ENCODE data around the gene ACVRL1.

Gene ACVRL1

GRCh38 chr12:51944608-51945233, 37.4 kb downstream of the ACVRL1 start:
- no peak for DNase-seq

GRCh38 chr12:51947246-51947996, 40.1 kb downstream of the ACVRL1 start:
- no peak for DNase-seq

- no peak for DNase-seq
Measured at GRCh38 chr12:51948066-51948465, 40.8 kb downstream of the ACVRL1 start.

- DNase-seq, result no peak
Measured at GRCh38 chr12:51949342-51950030, 42.2 kb downstream of the ACVRL1 start.

- no peak for DNase-seq
Measured at GRCh38 chr12:51950682-51951198, 43.4 kb downstream of the ACVRL1 start.

- peak; percentile 91 for DNase-seq
Measured at GRCh38 chr12:51951199-51951842, 44.0 kb downstream of the ACVRL1 start, which contains the start of gene ACVR1B. Gene ACVR1B (plus strand): TSS chr12:51951699. CDS start chr12:51951744, 45 bp downstream.

GRCh38 chr12:51951843-51952722, 44.8 kb downstream of the ACVRL1 start:
- DNase-seq, result no peak

GRCh38 chr12:51953089-51953488, 45.8 kb downstream of the ACVRL1 start:
- DNase-seq, result no peak

- DNase-seq, result no peak
Measured at GRCh38 chr12:51953864-51954263, 46.6 kb downstream of the ACVRL1 start.

GRCh38 chr12:51954561-51955361, 47.5 kb downstream of the ACVRL1 start:
- no peak for DNase-seq

GRCh38 chr12:51955702-51956101, 48.4 kb downstream of the ACVRL1 start:
- DNase-seq, result no peak

GRCh38 chr12:51958542-51958941, 51.2 kb downstream of the ACVRL1 start:
- DNase-seq, result no peak

- DNase-seq, result no peak
Measured at GRCh38 chr12:51959211-51959610, 51.9 kb downstream of the ACVRL1 start.

- DNase-seq, result no peak
Measured at GRCh38 chr12:51959921-51960320, 52.6 kb downstream of the ACVRL1 start.

- no peak for DNase-seq
Measured at GRCh38 chr12:51960488-51960887, 53.2 kb downstream of the ACVRL1 start.

GRCh38 chr12:51960890-51961289, 53.6 kb downstream of the ACVRL1 start:
- no peak for DNase-seq

- no peak for DNase-seq
Measured at GRCh38 chr12:51961834-51962233, 54.5 kb downstream of the ACVRL1 start.

- DNase-seq, result no peak
Measured at GRCh38 chr12:51962737-51963136, 55.4 kb downstream of the ACVRL1 start.

GRCh38 chr12:51963477-51963876, 56.2 kb downstream of the ACVRL1 start:
- no peak for DNase-seq

- no peak for DNase-seq
Measured at GRCh38 chr12:51969643-51970042, 62.3 kb downstream of the ACVRL1 start.

Measured in stimulated activated CD4-positive, alpha-beta T cell treated with anti-CD3 and anti-CD28 coated beads, Interleukin-1b, Interleukin-23, amount 100 ng/mL, for 48 hours (primary cell).